Measurements from ENCODE around the gene ZNF524. TPM values are rescaled to one million over a fixed set of nuclear protein-coding genes. Genes with fewer than 3 reads are reported as not detected.
A peak's percentile ranks its signal among the peaks of the same experiment; 100 is the strongest.

Gene ZNF524
- total RNA-seq, 1 experiment from 2014 or later, result 11.1 TPM

- Mint-ChIP-seq H3K27me3 (ENCODE audit: insufficient read depth, unreplicated experiment) (no peaks in the 10 kb centered on the region), H3K9me3 (ENCODE audit: unreplicated experiment) (no peaks in the 10 kb centered on the region), H3K4me3 (ENCODE audit: unreplicated experiment) (no peak overlapping the region), H3K36me3 (ENCODE audit: insufficient read depth, unreplicated experiment) (peaks cover 41% of the 10 kb centered on the region), H3K4me1 (ENCODE audit: low read depth, unreplicated experiment) (no peaks in the 10 kb centered on the region), H3K27ac (ENCODE audit: unreplicated experiment) (no peak overlapping the region)
- intact Hi-C loops (cut with micrococcal nuclease; ENCODE audit: unreplicated experiment), result no loop called here
- Histone ChIP-seq H3K27me3 (replicated peaks; ENCODE audit: control insufficient read depth, insufficient read depth, low read length) (no peaks in the 10 kb centered on the region), H3K9me3 (0 out of 2 replicates have a peak, but pooled peaks cover under 1% of the 10 kb centered on the region), H3K4me3 (ENCODE audit: low read depth, low read length) (no peak overlapping the region), H3K36me3 (ENCODE audit: control insufficient read depth, insufficient read depth, low read length) (no peaks in the 10 kb centered on the region; the same call in 1 of the 2 replicates), H3K4me1 (no peaks in the 10 kb centered on the region)
- TF ChIP-seq, protein P1, sequence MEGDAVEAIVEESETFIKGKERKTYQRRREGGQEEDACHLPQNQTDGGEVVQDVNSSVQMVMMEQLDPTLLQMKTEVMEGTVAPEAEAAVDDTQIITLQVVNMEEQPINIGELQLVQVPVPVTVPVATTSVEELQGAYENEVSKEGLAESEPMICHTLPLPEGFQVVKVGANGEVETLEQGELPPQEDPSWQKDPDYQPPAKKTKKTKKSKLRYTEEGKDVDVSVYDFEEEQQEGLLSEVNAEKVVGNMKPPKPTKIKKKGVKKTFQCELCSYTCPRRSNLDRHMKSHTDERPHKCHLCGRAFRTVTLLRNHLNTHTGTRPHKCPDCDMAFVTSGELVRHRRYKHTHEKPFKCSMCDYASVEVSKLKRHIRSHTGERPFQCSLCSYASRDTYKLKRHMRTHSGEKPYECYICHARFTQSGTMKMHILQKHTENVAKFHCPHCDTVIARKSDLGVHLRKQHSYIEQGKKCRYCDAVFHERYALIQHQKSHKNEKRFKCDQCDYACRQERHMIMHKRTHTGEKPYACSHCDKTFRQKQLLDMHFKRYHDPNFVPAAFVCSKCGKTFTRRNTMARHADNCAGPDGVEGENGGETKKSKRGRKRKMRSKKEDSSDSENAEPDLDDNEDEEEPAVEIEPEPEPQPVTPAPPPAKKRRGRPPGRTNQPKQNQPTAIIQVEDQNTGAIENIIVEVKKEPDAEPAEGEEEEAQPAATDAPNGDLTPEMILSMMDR (IDR thresholded peaks at IDR 0.05; ENCODE audit: insufficient read depth in 1 of 2, low read depth in 1 of 2, low read length in 1 of 2, severe bottlenecking in 1 of 2, unreplicated experiment in 1 of 2), result no peak
- no TSS peak for BruUV-seq (replicated peaks)
- DNase-seq, result no peak
- POLR2A ChIA-PET, result no interaction called here
- CTCF ChIA-PET, result no interaction called here
Observed at GRCh38 chr19:55618426-55618825, 18.3 kb downstream of the ZNF524 start.

GRCh38 chr19:55619286-55619685, 19.2 kb downstream of the ZNF524 start:
- no peak overlapping the region for H3K27ac Mint-ChIP-seq (ENCODE audit: unreplicated experiment)
- intact Hi-C loops (cut with micrococcal nuclease; ENCODE audit: unreplicated experiment), result no loop called here
- Histone ChIP-seq H3K36me3 (ENCODE audit: control insufficient read depth, insufficient read depth, low read length) (no peaks in the 10 kb centered on the region; the same call in 1 of the 2 replicates), H3K27me3 (replicated peaks; ENCODE audit: control insufficient read depth, insufficient read depth, low read length) (no peaks in the 10 kb centered on the region), H3K9me3 (0 out of 2 replicates have a peak, but pooled peaks cover 6% of the 10 kb centered on the region), H3K4me1 (no peaks in the 10 kb centered on the region), H3K4me3 (ENCODE audit: low read depth, low read length) (no peak overlapping the region)
- peaks cover 7% of the 10 kb centered on the region for H3K4me1 Mint-ChIP-seq (ENCODE audit: low read depth, unreplicated experiment)
- no peaks in the 10 kb centered on the region for H3K9me3 Mint-ChIP-seq (ENCODE audit: unreplicated experiment)
- H3K4me3 Mint-ChIP-seq (ENCODE audit: unreplicated experiment), result no peak overlapping the region
- ChIA-PET CTCF (interaction anchor here (0.6 kb wide), 1 partner anchor 58 kb away, joined by 9 read pairs; no protein-coding TSS in a partner anchor), POLR2A (no interaction called here)
- TF ChIP-seq, protein P1 (IDR thresholded peaks at IDR 0.05; ENCODE audit: insufficient read depth in 1 of 2, low read depth in 1 of 2, low read length in 1 of 2, severe bottlenecking in 1 of 2, unreplicated experiment in 1 of 2), result no peak
- DNase-seq, result no peak
- H3K27me3 Mint-ChIP-seq (ENCODE audit: insufficient read depth, unreplicated experiment), result no peaks in the 10 kb centered on the region
- H3K36me3 Mint-ChIP-seq (ENCODE audit: insufficient read depth, unreplicated experiment), result peaks cover 48% of the 10 kb centered on the region
- BruUV-seq (replicated peaks), result TSS peak; percentile 10

DNA sequence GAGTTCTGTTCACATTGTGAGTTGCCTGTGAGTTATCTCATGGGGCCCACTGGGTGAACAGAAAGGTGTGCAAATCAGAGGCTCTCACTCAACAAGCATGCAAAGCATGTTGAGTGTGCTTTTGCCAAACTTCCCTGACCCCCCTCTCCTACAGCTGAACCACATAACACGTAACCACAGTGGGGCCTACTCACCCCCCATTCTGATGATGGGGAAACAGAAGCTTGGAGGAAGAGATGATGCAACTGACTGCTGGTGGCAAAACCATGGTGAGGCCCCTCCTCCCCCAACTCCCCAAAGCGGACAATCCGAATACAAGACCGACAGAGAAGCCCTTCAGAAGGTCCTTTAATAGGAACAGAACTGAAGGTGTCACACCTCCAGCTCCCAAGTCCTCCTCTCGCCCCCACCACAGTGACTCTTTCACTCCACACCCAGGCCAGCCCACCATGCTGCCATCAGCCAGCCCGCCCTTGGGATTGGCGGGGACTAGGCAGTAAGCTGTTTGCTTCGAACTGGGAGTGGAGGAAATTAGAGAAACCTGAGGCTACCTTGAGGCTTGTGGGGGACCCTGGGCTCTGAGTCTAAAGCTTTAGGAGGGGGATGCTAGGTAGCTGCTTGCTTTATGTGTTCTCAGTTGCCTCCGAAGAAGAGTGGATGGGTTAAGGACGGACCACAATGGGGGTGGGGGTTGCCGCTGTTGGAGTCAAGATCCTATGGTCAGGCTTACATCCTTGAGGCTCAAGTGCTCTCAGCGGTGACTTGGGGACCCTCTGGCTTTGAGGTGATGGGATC, 20.5 kb downstream of the ZNF524 start:
- no TSS peak for BruUV-seq (replicated peaks)
- peaks cover 55% of the 10 kb centered on the region for H3K36me3 Mint-ChIP-seq (ENCODE audit: insufficient read depth, unreplicated experiment)
- H3K27ac Mint-ChIP-seq (ENCODE audit: unreplicated experiment), result no peak overlapping the region
- Histone ChIP-seq H3K9me3 (0 out of 2 replicates have a peak, but pooled peaks cover 6% of the 10 kb centered on the region), H3K27me3 (replicated peaks; ENCODE audit: control insufficient read depth, insufficient read depth, low read length) (no peaks in the 10 kb centered on the region), H3K4me3 (ENCODE audit: low read depth, low read length) (no peak overlapping the region), H3K4me1 (no peaks in the 10 kb centered on the region), H3K36me3 (ENCODE audit: control insufficient read depth, insufficient read depth, low read length) (no peaks in the 10 kb centered on the region; the same call in 1 of the 2 replicates)
- ChIA-PET CTCF (no interaction called here), POLR2A (no interaction called here)
- no peak overlapping the region for H3K4me3 Mint-ChIP-seq (ENCODE audit: unreplicated experiment)
- no peak for DNase-seq
- H3K4me1 Mint-ChIP-seq (ENCODE audit: low read depth, unreplicated experiment), result peaks cover 7% of the 10 kb centered on the region
- intact Hi-C loops (cut with micrococcal nuclease; ENCODE audit: unreplicated experiment), result no loop called here
- no peaks in the 10 kb centered on the region for H3K9me3 Mint-ChIP-seq (ENCODE audit: unreplicated experiment)
- TF ChIP-seq, protein P1 (IDR thresholded peaks at IDR 0.05; ENCODE audit: insufficient read depth in 1 of 2, low read depth in 1 of 2, low read length in 1 of 2, severe bottlenecking in 1 of 2, unreplicated experiment in 1 of 2), result no peak
- no peaks in the 10 kb centered on the region for H3K27me3 Mint-ChIP-seq (ENCODE audit: insufficient read depth, unreplicated experiment)

All from Caco-2 (cell line).